ENCODE results near the gene C2orf49. TPM values are rescaled to one million over a fixed set of nuclear protein-coding genes. Genes with fewer than 3 reads are reported as not detected.

The C2orf49 gene
- total RNA-seq, 4 donors from 2014 or later = 6.8 to 83.3 (median 18.0) TPM

DNA sequence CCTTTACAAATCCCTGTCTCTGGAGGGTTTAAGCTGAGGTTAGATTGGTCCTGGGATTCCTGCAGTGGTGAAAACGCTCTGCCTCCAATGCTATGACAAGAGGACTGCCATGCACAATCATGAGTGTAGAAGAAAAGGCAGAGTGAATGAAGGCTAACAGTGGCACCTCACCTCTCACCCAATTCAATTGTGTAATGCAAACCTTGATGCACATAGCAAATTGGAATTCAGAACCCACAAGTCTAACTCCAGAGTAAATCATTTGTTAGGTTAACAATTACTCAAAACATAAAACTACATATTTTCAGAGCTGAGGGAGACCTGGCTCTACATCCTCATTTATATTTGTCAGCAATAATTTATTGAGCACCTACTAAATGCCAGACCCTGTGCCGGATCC is 9.7 kb upstream of the C2orf49 start:
- Histone ChIP-seq H3K27ac (no peak overlapping the region), H3K4me3 (no peak overlapping the region), H3K4me1 (peaks cover 0 to 20% (median 3%) of the 10 kb centered on the region in 4 donors), H3K36me3 (peaks cover 0 to 6% (median 0%) of the 10 kb centered on the region in 3 donors), H3K9me3 (no peaks in the 10 kb centered on the region), H3K27me3 (no peaks in the 10 kb centered on the region)
- TF ChIP-seq, protein P1, sequence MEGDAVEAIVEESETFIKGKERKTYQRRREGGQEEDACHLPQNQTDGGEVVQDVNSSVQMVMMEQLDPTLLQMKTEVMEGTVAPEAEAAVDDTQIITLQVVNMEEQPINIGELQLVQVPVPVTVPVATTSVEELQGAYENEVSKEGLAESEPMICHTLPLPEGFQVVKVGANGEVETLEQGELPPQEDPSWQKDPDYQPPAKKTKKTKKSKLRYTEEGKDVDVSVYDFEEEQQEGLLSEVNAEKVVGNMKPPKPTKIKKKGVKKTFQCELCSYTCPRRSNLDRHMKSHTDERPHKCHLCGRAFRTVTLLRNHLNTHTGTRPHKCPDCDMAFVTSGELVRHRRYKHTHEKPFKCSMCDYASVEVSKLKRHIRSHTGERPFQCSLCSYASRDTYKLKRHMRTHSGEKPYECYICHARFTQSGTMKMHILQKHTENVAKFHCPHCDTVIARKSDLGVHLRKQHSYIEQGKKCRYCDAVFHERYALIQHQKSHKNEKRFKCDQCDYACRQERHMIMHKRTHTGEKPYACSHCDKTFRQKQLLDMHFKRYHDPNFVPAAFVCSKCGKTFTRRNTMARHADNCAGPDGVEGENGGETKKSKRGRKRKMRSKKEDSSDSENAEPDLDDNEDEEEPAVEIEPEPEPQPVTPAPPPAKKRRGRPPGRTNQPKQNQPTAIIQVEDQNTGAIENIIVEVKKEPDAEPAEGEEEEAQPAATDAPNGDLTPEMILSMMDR (IDR thresholded peaks at IDR 0.05) = no peak
- TF ChIP-seq POLR2A (IDR thresholded peaks at IDR 0.05) = no peak
- no peak for DNase-seq

DNA sequence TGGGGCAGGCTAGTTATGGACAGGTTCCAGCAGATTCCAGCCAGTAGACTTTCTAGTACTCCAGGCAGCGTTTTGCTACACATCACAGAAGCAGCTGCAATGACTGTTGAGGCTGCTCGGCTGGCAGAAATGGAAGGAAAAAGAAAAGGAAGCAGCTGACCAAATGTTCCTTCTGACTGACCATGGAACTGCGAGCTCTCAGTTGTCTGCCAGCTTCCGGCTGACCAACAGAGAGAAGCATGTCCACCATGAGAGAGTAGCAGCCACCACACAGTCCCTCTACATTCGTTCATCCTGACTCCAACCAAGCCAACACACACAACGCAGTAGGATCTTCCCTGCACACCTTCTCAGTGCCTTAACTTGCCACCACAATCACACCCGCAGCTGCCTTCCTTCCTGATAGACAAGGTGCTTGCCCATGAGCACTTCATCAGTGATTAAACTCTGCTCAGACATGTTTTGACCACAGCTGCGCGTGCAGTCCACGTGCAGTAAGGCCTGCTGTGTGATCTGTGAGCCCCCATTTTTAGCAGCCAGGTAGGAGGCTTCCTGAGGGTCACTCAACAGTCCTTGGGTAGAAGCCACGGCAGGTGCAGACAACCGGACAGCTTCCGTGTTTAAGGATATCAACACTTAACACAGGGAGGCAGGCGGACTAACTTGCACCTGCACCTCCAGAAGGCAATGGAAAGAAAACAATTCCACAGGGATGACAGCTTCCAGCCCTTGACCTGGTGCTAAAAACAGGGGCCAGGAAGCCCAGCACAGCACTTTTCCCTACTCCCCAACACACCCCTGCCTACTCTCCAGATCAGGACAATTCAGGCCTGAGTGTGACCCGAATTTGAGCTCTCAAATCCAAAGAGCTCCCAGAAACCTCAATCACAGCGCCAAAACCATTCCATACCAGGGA is 8.8 kb upstream of the C2orf49 start:
- H3K27ac ChIP-seq = peak overlapping the region; percentile 65 to 93 (median 84)
- peak; percentile 32 to 55 (median 53) for DNase-seq
- peak overlapping the region; percentile 72 to 93 (median 76) for H3K4me3 ChIP-seq
- H3K27me3 ChIP-seq = no peaks in the 10 kb centered on the region
- TF ChIP-seq, protein P1 (IDR thresholded peaks at IDR 0.05) = no peak
- TF ChIP-seq POLR2A (IDR thresholded peaks at IDR 0.05) = no peak
- peaks cover 0 to 6% (median 0%) of the 10 kb centered on the region in 3 donors for H3K36me3 ChIP-seq
- H3K4me1 ChIP-seq = peaks cover 0 to 20% (median 3%) of the 10 kb centered on the region in 4 donors
- H3K9me3 ChIP-seq = no peaks in the 10 kb centered on the region

DNA sequence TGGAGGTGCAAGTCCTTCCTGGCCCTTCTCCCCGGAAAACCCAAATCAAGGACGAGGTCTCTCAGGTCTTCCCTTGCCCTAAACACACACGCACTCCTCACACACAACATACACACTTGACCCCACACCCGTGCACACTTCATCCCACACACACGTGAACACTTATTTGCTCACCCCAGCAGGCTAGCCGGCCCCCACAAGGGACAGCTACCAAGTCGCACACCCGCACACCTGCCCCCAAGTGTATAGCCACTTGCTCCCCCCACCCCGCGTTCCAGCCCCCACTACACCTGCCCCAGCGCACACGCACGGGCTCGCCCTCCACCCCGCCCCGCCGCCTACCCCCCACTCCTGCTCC is 8.2 kb upstream of the C2orf49 start:
- DNase-seq = peak in 1 of 3 donors; percentile 41
- H3K27ac ChIP-seq = peak overlapping the region; percentile 65 to 93 (median 84)
- H3K36me3 ChIP-seq = peaks cover 0 to 6% (median 0%) of the 10 kb centered on the region in 3 donors
- TF ChIP-seq POLR2A (IDR thresholded peaks at IDR 0.05) = no peak
- TF ChIP-seq, protein P1 (IDR thresholded peaks at IDR 0.05) = no peak
- H3K27me3 ChIP-seq = no peaks in the 10 kb centered on the region
- no peaks in the 10 kb centered on the region for H3K9me3 ChIP-seq
- H3K4me1 ChIP-seq = peaks cover 0 to 20% (median 3%) of the 10 kb centered on the region in 4 donors
- H3K4me3 ChIP-seq = peak overlapping the region; percentile 72 to 93 (median 76)

DNA sequence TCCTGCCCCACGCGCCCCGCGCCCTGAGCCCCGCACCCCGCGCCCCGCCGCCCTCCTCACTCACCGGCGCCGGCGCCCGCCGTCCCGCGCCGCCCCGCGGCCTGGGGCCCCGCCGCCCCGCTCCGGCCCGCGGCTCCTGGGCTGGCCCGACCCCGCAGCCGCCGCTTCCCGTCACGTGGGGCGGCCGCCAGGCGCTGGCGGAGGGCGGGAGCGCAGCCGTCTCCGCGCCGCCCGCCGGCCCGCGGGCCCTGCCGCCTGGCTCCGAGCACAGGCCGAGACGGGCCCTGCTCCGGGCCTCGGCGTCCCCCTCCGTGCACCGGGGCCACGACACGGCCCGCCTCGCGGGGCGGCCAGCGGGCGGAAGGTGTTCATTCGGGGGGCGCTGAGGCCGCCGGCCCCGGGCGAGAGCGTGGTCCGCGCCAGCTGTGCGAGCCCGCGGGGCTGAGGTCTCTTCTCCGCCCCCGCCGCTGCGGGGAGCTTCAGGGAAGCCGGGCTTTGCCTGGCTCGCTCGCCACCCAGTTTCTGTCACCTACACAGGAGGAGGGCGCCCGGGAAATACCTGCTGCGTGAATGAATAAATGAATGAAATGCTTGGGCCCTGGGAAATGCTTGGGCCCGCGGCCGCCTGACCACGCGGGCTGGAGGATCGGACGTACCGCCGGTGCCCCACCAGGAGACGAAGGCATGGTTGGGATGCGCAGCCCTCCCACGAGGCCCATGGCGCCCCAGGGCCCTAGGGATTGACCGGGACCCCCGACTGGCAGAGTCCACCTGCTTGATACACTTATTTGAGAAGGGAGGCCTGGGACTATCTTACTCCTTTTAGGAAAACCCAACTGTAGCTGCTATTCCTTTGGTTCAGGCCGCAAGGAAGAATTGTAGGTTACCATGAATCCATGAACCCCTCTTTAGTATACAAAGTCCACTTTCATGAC is 7.5 kb upstream of the C2orf49 start, which contains the start of gene TGFBRAP1:
TSS of gene TGFBRAP1 (minus strand) at position 175 of the 935 bp plus-strand sequence. CDS start 21,434 bp downstream, outside the sequence.
- H3K27ac ChIP-seq = peak within 1 kb of the TSS; percentile 86 to 93 (median 90)
- peak within 1 kb of the TSS; percentile 72 to 93 (median 85) for H3K4me3 ChIP-seq
- TF ChIP-seq, protein P1 (IDR thresholded peaks at IDR 0.05) = peak in 1 of 6 experiments; percentile 21
- peak in 1 of 2 donors; percentile 43 for TF ChIP-seq POLR2A (IDR thresholded peaks at IDR 0.05)
- H3K9me3 ChIP-seq = no peaks in the 10 kb centered on the region
- H3K27me3 ChIP-seq = no peaks in the 10 kb centered on the region
- peaks cover 0 to 20% (median 3%) of the 10 kb centered on the region in 4 donors for H3K4me1 ChIP-seq
- peak; percentile 58 to 82 (median 74) for DNase-seq
- H3K36me3 ChIP-seq = peaks cover 0 to 6% (median 0%) of the 10 kb centered on the region in 3 donors
